ENCODE data around the gene HIVEP3. TPM values are rescaled to one million over a fixed set of nuclear protein-coding genes. Genes with fewer than 3 reads are reported as not detected.

The HIVEP3 gene
- total and polyA plus RNA-seq, 2 experiments from 2014 or later = 0.57 to 5.9 TPM

GRCh38 chr1:41691424-41691823 is 227.3 kb downstream of the HIVEP3 start:
- no peak overlapping the region for H2AFZ ChIP-seq
- no peaks in the 10 kb centered on the region for H3K4me1 ChIP-seq (ENCODE audit: insufficient read depth)
- 94% methylated on average over 2 of the region's 2 CpGs for WGBS (ENCODE audit: low lambda C conversion rate, missing lambda C conversion rate)
- no peaks in the 10 kb centered on the region for H3K9me2 ChIP-seq (replicated peaks; ENCODE audit: insufficient read depth)
- DNase-seq (ENCODE audit: low spot score) = no peak
- no peaks in the 10 kb centered on the region for H3K27me3 ChIP-seq
- H3K27ac ChIP-seq = no peak overlapping the region
- TF ChIP-seq CTCF (IDR thresholded peaks at IDR 0.05; ENCODE audit: poor library complexity) = no peak
- no peak for TF ChIP-seq EZH2phosphoT487 (IDR thresholded peaks at IDR 0.05; ENCODE audit: low read depth, severe bottlenecking, unreplicated experiment)
- TF ChIP-seq EZH2 (IDR thresholded peaks at IDR 0.05; ENCODE audit: borderline replicate concordance) = no peak
- H3K79me2 ChIP-seq = no peaks in the 10 kb centered on the region
- no peaks in the 10 kb centered on the region for H3K9me3 ChIP-seq (ENCODE audit: low read depth)
- no peaks in the 10 kb centered on the region for H3K36me3 ChIP-seq (replicated peaks; ENCODE audit: insufficient read depth, low read depth)
- H4K20me1 ChIP-seq (ENCODE audit: insufficient read depth, poor library complexity, severe bottlenecking) = no peaks in the 10 kb centered on the region
- H3K4me2 ChIP-seq = no peak overlapping the region
- H3K4me3 ChIP-seq = no peak overlapping the region

GRCh38 chr1:41690331-41690730 is 228.4 kb downstream of the HIVEP3 start:
- no peak overlapping the region for H3K27ac ChIP-seq
- no peaks in the 10 kb centered on the region for H3K27me3 ChIP-seq
- TF ChIP-seq CTCF (IDR thresholded peaks at IDR 0.05; ENCODE audit: poor library complexity) (no peak), EZH2phosphoT487 (IDR thresholded peaks at IDR 0.05; ENCODE audit: low read depth, severe bottlenecking, unreplicated experiment) (no peak), EZH2 (IDR thresholded peaks at IDR 0.05; ENCODE audit: borderline replicate concordance) (no peak)
- H3K4me3 ChIP-seq = no peak overlapping the region
- no peaks in the 10 kb centered on the region for H3K9me2 ChIP-seq (replicated peaks; ENCODE audit: insufficient read depth)
- H4K20me1 ChIP-seq (ENCODE audit: insufficient read depth, poor library complexity, severe bottlenecking) = no peaks in the 10 kb centered on the region
- 93% methylated on average over 8 of the region's 8 CpGs for WGBS (ENCODE audit: low lambda C conversion rate, missing lambda C conversion rate)
- no peak overlapping the region for H3K4me2 ChIP-seq
- no peak overlapping the region for H2AFZ ChIP-seq
- H3K36me3 ChIP-seq (replicated peaks; ENCODE audit: insufficient read depth, low read depth) = no peaks in the 10 kb centered on the region
- no peaks in the 10 kb centered on the region for H3K9me3 ChIP-seq (ENCODE audit: low read depth)
- DNase-seq (ENCODE audit: low spot score) = no peak
- H3K4me1 ChIP-seq (ENCODE audit: insufficient read depth) = no peaks in the 10 kb centered on the region
- H3K79me2 ChIP-seq = no peaks in the 10 kb centered on the region

- Histone ChIP-seq H3K9me2 (replicated peaks; ENCODE audit: insufficient read depth) (no peaks in the 10 kb centered on the region), H3K4me1 (ENCODE audit: insufficient read depth) (no peaks in the 10 kb centered on the region), H3K4me3 (no peak overlapping the region), H4K20me1 (ENCODE audit: insufficient read depth, poor library complexity, severe bottlenecking) (no peaks in the 10 kb centered on the region), H3K9me3 (ENCODE audit: low read depth) (no peaks in the 10 kb centered on the region), H3K79me2 (no peaks in the 10 kb centered on the region), H3K27ac (no peak overlapping the region), H3K4me2 (no peak overlapping the region), H3K27me3 (no peaks in the 10 kb centered on the region), H2AFZ (no peak overlapping the region), H3K36me3 (replicated peaks; ENCODE audit: insufficient read depth, low read depth) (no peaks in the 10 kb centered on the region)
- WGBS (ENCODE audit: low lambda C conversion rate, missing lambda C conversion rate) = 77% methylated on average over 7 of the region's 7 CpGs
- no peak for TF ChIP-seq EZH2 (IDR thresholded peaks at IDR 0.05; ENCODE audit: borderline replicate concordance)
- TF ChIP-seq EZH2phosphoT487 (IDR thresholded peaks at IDR 0.05; ENCODE audit: low read depth, severe bottlenecking, unreplicated experiment) = no peak
- TF ChIP-seq CTCF (IDR thresholded peaks at IDR 0.05; ENCODE audit: poor library complexity) = no peak
- DNase-seq (ENCODE audit: low spot score) = no peak
Measured at GRCh38 chr1:41689558-41689981, 229.2 kb downstream of the HIVEP3 start.

- no peak for DNase-seq (ENCODE audit: low spot score)
- no peaks in the 10 kb centered on the region for H3K27me3 ChIP-seq
- H3K4me2 ChIP-seq = no peak overlapping the region
- H3K4me1 ChIP-seq (ENCODE audit: insufficient read depth) = no peaks in the 10 kb centered on the region
- H3K9me2 ChIP-seq (replicated peaks; ENCODE audit: insufficient read depth) = no peaks in the 10 kb centered on the region
- no peaks in the 10 kb centered on the region for H3K79me2 ChIP-seq
- H3K36me3 ChIP-seq (replicated peaks; ENCODE audit: insufficient read depth, low read depth) = no peaks in the 10 kb centered on the region
- H3K27ac ChIP-seq = no peak overlapping the region
- no peaks in the 10 kb centered on the region for H3K9me3 ChIP-seq (ENCODE audit: low read depth)
- 86% methylated on average over 10 of the region's 10 CpGs for WGBS (ENCODE audit: low lambda C conversion rate, missing lambda C conversion rate)
- H4K20me1 ChIP-seq (ENCODE audit: insufficient read depth, poor library complexity, severe bottlenecking) = no peaks in the 10 kb centered on the region
- no peak overlapping the region for H3K4me3 ChIP-seq
- no peak overlapping the region for H2AFZ ChIP-seq
- TF ChIP-seq EZH2phosphoT487 (IDR thresholded peaks at IDR 0.05; ENCODE audit: low read depth, severe bottlenecking, unreplicated experiment) = no peak
- TF ChIP-seq CTCF (IDR thresholded peaks at IDR 0.05; ENCODE audit: poor library complexity) = no peak
- no peak for TF ChIP-seq EZH2 (IDR thresholded peaks at IDR 0.05; ENCODE audit: borderline replicate concordance)
Measured at GRCh38 chr1:41689139-41689538, 229.6 kb downstream of the HIVEP3 start.
